Inferior parietal cortex (tissue), 1 donor: ENCODE measurements around the gene THSD4.

Experiments used
- DNase-seq: peaks from one replicate; pipeline ENCODE4 v3.0.0-alpha.2; 2016; ENCODE audit errors: extremely low spot score

The THSD4 gene

DNA sequence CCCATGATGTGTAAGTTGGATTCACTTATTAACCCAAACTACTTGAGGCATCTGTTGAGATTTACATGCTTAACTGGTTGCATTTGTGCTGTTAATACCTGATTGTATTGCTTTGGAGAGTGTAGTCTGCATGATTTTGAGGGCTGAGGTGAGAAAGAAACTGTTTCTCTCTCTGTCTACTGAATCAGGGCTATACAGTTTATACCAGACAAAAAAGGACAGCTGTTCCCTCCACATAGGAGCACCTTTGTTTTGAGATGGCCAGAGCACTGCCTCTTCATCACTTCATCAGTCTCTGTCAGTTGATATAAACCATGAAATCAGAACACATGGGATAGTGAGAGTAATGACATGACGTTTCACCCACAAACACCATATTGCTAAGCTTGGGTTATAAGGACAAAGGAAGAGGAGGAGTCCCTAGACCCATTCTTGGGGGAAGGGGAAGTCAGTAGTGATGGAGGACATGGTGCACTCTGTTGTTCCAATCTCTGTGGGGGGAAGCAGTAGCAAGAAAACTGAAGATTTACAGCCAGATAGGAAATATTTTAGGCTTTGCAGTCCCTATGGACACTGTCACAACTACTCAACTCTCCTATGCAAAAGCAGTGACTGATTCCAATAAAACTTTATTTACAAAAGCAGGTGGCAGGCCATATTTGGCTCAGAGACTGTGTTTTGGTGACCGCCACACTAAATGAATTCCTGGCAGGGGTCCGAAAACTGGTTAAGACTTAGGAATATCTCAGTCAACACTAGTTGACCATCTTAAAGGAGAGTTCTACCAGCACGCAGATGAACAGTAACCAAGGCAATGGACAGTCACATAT lies 571.2 kb downstream of the THSD4 start:
- DNase-seq: no peak

DNA sequence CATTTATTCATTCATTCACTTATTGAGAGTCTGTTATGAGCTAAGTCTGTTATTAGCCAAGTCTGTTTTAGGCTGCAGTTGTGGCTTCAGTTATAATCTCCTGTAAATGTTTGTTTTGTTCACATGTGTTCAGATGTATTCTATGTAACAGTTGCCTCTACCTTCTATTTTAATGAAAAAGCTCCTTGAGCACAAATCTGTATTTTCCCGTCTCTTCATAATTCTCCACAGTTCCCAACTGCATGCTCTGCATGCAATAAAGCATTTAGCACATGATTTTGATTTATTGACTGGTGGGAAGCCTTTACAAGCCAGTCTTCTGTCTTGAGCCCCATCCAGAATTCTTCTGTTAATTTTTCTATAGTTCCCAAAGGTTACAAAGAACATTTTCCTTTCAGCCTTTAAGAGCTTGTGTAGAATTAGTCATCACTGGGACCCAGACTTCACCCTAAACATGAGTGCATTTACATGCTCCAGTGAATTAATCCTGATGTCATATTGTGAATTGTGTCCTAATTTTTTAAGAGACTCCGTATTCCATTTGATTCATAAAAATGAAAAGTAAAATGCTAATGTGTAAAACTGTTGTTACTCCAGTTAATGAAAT lies 572.7 kb downstream of the THSD4 start:
- DNase-seq: no peak

DNA sequence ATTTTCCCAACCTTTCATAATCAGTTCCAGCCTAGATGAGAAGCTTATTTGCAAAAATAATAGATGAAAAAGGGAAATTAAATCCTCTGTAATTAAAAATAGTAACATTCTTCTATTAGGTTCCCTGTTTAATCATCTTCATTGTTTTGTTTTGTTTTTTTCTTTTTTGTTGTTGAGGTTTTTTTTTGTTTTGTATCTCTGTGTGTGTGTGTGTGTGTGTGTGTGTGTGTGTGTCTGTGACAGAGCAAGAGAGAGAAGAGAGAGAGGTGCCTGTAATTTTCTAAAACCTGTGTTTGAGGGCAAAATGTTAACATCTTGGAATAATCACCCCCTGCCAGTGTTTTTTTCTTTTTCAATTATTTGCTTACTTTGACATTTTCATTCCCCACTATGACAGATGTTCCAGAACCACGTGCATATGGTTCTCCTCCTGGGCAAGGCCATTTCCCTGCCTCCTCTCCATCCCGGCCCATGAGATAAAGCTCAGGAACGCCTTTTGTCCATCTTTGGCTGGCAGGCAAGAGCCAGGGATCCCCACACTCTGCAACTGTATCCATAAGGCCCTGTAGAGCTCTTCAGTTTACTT lies 573.3 kb downstream of the THSD4 start:
- DNase-seq: no peak

DNA sequence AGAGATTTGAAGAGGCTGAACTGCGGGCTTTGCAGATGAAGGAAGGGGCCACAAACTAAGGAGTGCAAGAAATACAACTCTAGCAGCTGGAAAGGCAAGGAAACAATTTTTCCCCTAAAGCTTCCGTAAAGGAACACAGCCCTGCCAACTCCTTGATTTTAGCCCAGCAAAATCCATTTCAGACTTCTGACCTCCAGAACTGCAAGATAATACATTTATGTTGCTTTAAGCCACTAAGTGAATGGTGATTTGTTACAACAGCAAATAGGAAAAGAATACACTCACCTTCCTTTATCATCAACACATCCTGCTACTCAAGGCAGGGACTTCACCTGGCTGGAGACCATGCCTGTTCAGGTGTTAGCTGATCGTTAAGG lies 575.8 kb downstream of the THSD4 start:
- DNase-seq: no peak

DNA sequence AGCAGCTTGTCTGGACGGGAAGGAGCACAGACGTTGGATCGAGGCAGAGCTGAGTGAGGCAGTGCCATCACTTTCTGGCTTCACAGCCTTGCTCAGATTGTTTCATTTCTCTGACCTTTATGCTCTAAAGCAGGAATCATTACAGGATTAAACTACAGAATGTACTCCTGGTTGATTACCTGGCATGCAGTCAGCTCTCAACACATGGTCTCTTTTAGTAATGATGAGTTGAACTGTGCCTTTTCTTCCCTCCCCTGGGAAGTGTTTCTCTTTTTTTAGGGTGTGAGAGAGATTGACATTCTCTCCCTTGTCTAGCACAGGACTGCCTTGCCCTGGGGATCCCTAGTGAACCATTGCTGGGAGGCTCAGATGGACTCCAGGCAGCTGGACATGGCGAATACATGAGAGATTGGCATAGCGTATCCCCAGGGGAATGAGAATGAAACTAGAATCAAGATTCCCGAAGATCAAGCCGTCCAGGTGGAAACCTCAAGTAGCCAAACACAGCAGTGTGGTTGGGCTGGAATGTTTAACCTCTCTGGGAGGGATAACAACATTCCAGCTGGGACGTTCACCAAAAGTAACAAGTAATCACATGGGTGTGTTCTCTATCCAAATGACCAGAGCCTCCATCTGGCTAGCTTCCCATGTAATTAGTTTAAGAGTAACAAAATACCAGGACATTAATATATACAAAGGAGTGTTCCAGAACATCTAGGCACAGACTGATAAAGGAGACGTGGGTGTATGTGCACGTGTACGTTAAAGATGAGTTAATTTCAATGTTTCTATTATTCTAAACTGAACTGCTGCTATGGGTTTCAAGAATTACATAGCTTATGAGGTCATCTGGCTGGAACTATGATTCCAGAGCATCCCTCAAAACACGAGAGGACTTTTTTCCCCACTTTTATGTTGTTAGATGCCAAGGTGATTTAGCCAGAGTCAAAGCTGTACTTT lies 576.5 kb downstream of the THSD4 start:
- DNase-seq: no peak

DNA sequence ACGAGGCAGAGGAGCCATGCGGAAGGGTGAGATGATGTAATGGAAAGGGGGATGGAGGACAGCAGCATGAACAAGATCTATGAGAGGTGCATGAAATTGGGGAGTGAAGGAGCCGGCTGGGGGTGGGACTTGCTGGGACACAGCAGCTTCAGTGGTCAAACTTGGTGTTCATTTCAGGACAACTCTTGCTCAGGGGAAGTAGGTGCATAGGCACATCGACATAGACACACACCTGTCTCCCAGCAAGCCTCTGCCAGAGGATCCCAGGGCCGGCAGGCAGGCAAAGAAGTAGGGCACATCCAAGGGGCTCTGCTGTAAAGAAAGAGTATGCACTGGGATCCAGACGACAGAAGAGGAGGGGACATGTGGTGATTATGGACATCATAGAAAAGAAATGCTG lies 582.0 kb downstream of the THSD4 start:
- no peak for DNase-seq

DNA sequence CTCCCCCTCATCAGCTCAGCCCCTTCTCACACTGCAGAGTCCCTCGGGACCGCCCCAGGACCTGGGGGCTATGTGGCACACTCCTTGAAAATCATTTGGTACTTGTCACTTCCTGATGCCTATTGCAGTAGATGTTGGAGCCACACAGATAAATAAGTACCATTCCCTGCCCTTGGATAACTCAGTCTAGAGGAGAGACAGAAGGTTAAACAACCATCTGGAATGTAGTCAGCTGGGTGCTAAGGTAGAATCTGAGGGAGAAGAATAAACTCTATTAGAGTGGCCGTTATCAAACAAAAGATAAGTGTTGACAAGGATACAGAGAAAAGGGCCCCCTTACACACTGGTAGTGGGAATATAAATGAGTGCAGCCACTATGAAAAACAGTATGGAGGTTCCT lies 582.8 kb downstream of the THSD4 start:
- no peak for DNase-seq

DNA sequence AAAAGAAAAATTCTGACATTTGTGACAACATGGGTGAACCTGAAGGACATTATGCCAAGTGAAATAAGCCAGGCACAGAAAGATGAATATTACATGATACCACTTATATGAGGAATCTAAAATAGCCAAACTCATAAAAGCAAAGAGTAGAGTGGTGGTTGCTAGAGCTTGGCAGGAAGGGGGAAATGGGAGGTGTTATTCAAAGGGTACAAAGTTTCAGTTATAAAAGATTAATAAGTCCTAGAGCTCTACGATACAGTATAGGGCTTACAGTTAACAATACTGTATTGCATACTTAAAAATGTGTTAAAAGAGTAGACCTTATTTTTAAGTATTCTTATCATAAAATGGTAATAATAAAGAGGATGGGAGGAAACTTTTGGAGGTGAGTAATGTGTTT lies 583.5 kb downstream of the THSD4 start:
- DNase-seq: no peak

DNA sequence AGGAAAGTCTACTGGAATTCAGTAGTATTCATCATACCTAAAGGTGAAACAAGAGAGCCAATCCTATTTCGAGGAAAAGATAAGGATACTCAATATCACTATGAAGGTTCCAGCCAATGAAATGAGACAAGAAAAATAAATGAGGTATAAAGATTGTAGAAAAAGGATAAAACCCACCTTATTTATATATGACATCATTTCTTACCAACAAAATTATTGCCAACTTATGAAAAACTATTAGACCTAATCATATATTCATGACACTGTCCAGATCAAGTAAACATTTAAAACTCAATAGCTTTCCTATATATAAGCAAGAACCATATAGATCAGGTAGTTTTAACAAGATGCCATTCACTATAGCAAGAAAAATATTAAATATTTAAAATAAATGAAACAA lies 584.7 kb downstream of the THSD4 start:
- no peak for DNase-seq

DNA sequence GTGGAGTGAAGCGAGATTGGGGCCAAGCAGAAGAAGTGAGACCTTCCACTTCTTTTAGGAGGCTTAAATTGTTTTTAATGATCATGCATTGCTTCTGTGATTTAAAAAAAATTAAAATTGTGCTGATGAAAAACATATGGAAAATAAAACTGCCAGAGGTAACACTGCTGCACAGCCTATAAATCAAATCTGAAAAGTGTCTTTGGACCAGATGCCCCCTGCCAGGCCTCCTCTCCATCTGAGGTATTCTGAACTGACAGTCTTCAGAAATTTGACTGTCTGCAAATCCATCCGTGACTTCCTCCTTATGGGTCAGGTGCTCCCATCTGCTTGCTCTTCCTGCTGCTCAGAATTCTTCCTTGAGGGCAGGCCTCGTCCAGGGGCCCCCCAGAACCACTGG lies 586.5 kb downstream of the THSD4 start:
- DNase-seq: no peak

DNA sequence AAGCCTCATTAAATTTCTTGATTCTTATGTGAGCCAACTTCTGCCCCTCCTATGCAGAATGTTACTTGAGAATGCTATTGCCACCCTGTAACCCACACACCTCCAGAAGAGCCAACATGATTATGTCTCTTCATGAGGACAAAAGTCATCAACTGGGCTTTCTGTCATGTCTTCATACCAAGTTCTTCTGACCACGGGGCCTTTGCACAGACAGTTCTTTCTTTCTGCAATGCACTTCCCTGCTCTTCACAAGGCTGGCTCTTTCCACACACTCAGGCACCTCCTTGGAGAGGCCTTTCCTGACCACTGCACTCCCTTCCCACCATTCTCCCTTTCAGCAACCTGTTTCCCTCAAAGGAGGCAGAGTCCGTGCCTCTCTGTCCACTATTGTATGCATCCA lies 587.2 kb downstream of the THSD4 start:
- DNase-seq: no peak

DNA sequence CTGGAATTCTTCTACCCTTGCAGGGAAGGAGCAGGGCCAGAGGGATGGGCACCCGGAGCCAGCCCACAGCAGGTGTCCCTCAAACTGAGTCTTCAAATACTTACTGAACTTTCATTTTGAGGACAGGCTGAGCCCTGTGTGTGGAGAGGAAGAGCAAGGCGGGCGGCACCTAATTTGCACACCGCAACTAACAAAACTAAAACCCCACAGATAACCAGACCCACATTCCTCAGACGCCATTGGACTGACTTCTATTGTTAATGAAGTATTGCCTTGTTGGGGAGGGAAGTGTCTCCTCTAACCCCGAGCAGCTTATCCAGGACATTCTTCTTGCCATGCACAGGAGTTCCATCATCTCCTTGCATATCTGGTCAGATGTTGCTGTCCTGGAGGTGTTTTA lies 589.9 kb downstream of the THSD4 start:
- DNase-seq: no peak

DNA sequence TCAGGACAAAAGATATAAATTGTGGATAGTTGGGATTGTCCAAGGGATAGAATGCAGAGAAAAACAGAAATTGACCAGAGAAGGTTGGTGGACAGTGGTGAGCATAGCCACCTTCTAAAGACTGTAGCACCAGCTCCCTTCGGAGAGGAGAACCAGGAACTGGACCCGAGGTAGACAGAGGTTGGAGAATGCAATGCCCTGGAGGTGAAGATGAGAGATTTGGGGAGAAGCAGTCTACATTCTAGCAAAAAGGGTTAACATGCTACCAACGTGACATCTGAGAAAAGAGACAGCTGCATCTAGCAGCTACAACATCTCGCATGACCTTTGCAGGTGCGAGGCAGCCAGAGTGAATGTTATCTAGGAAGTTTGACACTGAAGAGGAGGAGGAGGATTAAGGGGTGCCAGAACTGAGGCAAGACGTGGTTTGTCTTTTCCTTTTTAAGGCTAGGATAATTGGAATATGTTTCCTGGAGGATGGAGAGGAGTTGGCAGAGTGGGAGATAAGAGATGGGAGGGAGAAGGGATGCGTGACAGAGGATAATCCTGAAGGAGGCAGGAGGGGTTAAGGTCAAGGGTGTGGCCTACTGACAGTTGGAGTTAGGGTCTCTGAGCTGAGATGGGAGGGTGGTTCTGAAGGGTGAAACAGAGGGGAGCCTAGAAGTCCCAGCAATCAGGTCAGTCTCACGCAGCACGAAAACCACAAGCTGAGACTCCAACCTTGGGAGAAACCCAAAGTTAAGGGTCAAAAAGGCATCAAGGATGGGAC lies 591.4 kb downstream of the THSD4 start:
- DNase-seq: no peak

DNA sequence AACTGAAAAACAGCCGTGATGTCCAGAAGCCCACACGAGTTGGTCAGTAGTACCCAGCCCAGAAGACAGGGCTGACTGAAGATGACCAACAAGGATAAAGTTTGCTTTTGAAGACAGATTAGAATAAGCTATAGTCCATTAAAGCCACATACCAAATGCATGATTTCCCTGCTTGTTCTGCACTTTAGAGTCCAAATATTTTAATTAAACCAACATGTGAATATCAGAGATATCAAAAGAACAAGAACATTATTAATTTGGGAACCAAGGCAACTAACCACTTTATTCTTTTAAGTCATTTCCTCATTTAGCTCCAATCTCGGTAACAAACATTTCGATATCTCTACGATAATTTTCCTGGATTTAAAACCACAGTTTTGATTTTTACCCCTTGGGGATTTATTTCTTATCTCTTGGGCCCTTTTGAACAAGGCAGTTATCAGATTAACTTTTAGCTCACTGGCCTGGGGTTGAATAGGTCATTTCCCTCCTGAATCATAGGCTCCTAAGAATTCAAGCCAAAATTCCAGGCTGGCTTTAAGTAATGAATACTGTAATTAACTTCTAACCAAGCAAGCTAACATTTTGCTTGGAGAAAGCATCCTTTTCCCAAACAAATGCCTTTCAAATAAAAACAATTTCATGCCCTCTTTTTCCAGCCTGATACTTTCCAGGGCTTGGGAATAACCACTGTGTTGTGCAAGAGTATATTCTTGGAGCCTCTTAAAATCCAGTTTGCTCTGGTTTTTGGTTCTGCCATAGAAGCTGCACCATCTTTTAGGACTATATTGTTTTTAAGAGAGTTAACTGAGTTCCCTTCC lies 592.2 kb downstream of the THSD4 start:
- DNase-seq: no peak

DNA sequence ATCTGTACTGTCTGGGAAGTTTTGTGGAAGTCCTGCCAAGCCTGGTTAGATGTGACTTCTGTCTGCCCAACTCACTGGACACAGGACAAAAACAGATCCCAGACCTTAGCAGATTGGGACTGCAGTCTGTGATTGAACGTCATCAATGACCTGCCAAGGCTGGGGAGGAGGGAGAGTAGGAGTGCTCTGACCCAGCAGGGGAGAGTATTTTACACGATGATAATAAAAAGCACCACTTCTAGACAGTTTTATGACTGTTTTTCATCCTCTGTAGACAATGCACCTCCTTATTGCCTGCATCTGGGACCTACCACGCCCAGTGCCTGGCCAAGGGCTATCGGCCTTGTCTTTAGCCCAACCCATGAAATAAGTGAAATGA lies 592.8 kb downstream of the THSD4 start:
- DNase-seq: no peak

DNA sequence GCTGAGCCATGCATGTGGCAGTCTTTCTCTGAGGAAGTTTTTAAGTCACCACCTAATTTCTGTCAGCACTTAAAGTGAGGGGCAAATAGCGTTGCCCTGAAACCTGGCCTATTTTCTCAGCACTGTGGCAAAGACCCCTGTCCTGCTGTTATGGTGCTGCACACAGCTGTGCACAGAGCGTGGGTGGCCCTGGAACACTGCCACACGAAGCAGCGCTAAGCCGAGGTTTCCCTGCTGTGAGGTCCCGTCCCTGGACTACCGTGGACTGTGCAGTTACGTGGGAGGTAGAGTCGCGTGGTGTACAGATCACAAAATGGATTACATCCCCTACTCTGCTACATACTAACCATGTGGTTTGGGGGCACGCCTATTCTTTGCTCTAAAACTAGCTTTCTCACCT lies 593.5 kb downstream of the THSD4 start:
- DNase-seq: no peak

DNA sequence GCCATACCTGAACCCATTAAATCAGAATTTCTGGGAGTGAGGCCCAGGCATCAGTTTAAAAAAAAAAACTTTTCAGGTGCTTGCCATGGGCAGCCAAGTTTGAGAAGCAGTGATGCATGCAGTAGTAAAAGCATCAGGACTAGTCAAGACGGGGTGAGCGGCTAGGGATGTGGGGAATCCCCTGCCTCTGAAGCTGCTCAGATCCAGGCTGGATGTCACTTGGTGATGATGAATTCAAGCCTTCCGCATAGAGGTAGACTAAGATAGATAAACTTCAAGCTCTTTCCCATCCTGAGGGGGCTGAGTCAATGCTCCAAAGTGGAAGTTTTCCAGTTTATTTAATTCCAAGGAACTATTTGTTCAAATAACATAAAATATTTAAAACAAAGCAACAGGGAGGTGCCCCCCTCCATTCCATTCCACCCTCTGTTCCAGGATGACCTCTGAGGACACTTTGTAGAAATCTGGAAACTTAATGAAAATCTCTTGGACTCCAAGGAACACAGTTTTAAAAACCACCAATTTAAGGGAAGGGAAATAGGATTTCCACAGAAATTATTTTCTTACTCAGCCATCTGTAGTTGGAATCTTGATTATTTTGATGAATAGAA lies 594.6 kb downstream of the THSD4 start:
- DNase-seq: no peak

DNA sequence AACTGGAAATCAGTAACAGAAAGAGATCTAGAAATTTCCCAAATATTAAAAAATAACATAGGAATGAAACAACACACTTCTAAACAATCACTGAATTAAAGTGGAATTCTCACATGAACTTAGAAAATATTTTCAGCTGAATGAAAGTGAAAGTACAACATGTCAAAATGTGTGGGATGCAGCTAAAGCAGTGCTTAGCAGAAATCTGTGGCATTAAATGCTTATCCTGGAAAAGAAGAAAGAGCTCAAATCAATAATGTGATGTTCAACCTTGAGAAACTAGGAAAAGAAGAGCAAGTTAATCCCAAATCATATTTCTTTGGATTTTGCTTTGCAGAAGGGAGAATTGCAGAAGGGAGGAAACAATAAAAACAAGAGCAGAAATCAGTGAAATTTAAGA lies 596.9 kb downstream of the THSD4 start:
- DNase-seq: no peak

DNA sequence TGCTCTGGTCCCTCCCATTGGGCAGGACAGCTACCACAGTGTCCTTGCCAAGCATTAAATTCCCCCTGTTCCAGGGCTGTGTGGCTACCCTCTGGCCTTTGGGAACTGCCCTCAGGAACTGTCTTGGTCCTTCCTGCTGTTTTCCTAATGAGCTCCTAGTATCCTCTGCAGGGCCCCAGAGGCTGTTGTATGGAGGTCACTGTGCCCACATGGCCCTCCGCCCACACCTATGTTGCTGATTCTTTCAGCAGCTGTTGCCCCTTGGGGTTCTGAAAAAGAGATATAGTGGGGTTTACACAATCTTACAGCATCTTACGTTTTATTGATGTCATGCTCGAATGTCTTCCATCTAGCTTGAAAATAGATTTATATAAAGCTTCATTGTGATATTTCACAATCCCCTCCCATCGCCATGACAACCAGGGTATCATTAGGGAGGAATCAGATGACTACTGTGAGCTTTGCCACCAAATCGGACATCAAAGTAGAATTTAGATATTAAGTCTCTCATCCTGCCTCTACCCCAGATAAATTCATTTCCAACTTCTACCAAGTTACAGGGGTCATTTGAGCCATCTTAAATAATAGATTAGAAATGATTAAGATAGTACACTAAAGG lies 598.0 kb downstream of the THSD4 start:
- DNase-seq: no peak

DNA sequence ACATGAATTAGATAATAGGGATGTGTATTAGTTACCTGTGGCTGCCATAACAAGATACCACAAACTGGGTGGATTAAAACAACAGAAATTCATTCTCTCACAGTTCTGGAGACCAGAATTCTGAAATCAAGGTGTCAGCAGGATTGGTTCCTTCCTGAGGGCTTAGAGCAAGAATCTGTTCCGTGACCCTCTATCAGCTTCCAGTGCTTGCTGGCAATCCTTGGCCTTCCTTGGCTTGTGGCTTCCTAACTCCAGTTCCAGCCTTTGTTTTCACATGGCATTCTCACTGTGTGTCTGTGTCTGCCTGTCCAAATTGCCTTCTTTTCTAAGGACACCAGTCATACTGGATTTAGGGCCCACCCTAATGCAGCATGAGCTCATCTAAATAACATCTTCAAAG lies 600.6 kb downstream of the THSD4 start:
- DNase-seq: no peak
